IPS DF 4.7 (cell line): ENCODE results near the gene CERS1.

ENCODE experiments used
- DNase-seq: peaks from one replicate; pipeline ENCODE4 v3.0.0-alpha.2; 2013; ENCODE audit warnings: low spot score; ENCODE audit errors: extremely low read depth

The CERS1 gene, protein sequence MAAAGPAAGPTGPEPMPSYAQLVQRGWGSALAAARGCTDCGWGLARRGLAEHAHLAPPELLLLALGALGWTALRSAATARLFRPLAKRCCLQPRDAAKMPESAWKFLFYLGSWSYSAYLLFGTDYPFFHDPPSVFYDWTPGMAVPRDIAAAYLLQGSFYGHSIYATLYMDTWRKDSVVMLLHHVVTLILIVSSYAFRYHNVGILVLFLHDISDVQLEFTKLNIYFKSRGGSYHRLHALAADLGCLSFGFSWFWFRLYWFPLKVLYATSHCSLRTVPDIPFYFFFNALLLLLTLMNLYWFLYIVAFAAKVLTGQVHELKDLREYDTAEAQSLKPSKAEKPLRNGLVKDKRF

DNA sequence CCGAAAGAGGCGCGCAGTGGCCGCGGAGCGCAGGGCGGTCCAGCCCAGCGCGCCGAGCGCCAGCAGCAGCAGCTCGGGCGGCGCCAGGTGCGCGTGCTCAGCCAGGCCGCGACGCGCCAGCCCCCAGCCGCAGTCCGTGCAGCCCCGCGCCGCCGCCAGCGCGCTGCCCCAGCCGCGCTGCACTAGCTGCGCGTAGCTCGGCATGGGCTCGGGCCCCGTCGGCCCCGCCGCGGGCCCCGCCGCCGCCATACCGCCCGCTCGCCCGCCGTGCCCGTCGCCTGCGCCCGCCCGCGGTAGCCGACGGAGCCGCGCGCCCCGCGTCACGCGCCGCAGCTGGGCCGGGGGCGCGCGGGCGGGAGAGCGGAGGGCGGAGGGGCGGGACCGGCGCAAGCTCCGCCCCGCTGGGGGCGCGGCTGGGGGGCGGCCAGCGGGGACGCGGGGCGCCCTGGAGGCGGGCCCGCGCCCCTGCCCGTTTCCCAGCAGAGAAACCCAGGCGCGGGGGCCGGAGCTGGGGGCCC is at the start of gene CERS1:
Gene CERS1, minus strand, starts transcription at position 335 of the 518 bp plus-strand sequence. Its CDS starts 86 bp downstream, at position 249.
- no peak for DNase-seq

DNA sequence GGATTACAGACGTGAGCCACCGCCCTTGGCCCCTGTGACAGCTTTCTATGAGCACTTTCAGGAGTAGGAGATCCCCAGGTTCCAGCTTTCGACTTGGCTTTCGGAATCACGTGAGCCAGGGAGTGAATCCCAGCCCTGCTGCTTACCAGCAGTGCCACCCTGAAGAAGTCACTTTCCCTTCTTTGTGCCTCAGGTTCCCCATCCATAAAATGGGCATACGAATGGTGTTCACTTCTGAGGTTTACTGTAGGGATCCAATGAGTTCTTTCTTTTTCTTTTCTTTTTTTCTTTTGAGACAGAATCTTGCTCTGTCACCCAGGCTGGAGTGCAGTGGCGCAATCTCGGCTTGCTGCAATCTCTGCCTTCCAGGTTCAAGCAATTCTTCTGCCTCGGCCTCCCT is 49.3 kb upstream of the CERS1 start:
- DNase-seq = no peak

DNA sequence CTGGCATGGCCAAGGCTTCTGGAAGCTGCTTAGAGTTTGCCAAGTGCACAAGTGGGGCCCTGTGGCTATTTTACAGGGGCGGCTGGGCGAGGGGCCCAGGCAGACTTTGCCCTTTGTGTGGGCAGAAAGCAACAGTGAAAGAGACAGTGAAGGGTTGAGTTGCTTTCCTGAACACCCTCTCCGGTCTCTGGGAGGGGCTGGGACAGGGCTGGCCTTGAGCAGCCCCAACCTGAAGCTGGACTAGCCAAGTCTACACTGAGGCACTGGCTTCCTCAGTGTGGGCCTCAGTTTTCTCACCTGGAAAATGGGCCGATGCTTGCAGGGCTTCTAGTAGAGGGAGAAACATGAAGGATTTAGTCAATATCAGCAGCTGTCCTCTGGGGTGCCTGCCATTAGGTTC is 47.5 kb upstream of the CERS1 start:
- no peak for DNase-seq

DNA sequence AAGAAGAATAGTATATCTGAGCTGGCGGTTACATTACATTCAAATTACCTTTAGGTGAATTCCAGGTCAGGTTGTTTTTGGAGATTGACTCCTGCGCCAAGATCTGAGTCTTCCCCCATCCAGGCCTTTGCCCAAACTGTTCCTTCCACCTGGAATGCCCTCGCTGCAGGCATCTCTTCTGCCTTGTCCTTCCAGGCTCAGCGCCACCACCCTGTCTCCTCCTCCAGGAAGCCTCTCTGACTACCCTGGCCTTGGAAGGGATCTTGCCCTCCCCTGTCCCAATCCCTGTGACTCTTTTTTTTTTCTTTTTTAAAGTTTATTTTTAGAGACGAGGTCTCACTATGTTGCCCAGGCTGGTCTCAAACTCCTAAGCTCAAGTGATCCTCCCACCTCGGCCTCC is 46.7 kb upstream of the CERS1 start:
- no peak for DNase-seq

DNA sequence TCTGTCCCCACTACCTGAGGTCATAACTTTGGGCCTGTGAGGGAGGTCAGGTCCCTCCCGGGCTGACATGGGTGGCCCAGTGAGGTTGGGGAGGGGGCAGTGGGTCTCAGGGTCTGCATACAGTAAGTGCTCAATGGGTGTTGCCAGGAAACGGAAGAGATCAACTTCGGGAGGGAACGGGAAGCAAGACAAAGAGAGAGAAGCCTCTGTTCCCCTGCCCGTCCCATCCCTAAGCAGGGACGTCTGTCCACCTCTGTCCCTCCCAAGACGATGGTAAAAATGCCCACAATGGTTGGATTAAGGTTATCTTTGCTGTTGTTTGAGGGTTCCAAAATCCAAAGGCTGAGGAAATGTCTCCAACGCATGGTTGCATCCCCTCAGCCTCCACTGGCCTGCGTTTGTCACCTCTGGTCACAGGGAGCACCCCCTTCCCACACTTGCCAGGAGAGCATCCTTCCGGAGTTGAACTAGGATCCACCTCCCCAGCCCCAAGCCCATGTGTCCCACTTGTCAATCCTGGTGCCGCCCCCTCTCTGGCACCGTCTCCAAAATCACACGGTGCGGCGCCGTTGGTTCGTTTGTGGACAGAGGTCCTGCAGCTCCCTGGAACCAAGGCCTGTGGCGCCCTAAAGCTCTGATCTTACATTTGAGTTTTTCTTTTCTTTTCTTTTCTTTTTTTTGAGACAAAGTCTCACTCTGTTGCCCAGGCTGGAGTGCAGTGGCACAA is 45.8 kb upstream of the CERS1 start:
- DNase-seq = no peak

DNA sequence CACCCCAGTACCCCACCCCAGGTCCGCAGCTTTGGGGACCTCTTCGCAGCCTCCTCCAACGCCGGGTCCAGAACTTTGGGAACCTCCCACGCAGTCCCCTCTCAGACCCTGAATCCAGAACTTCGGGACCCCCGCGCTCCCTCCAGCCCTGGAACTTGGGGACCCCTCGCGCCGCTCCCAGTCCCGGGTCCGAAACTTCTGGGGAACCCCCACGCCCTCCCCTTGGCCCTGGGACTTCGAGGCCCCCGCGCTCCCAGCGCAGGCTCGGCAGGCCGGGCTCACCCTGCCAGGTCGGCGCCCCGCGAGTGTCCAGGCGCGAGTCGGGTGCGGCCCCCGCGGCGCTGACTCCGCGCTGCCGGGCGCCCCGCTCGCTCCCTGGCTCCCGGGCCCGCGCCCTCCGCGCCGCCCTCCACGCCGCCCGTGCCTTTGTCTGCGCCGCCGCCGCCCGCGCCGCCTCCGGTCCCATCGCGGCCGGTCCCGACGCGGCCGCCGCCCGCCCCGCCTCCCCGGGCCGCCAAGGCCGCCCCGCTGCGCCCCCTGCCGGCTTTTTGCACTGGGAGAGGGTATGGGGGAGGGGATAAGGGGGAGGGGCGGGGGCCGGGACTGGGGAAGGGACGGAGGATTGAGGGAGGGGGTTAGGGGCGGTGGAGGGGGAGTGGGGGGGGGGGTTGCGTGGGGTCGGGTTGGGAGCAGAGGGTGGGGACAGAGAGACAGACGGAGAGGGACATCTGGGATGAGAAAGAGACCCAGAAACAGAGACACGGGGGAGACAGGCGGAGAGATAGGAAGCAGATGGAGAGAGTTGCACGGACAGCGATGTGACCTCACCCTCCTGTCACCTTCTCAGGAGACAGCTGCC is 45.0 kb upstream of the CERS1 start, which contains the start of gene HOMER3:
Gene HOMER3, minus strand, starts transcription at position 449 of the 859 bp plus-strand sequence. CDS start 2,235 bp downstream, outside the sequence.
- no peak for DNase-seq

DNA sequence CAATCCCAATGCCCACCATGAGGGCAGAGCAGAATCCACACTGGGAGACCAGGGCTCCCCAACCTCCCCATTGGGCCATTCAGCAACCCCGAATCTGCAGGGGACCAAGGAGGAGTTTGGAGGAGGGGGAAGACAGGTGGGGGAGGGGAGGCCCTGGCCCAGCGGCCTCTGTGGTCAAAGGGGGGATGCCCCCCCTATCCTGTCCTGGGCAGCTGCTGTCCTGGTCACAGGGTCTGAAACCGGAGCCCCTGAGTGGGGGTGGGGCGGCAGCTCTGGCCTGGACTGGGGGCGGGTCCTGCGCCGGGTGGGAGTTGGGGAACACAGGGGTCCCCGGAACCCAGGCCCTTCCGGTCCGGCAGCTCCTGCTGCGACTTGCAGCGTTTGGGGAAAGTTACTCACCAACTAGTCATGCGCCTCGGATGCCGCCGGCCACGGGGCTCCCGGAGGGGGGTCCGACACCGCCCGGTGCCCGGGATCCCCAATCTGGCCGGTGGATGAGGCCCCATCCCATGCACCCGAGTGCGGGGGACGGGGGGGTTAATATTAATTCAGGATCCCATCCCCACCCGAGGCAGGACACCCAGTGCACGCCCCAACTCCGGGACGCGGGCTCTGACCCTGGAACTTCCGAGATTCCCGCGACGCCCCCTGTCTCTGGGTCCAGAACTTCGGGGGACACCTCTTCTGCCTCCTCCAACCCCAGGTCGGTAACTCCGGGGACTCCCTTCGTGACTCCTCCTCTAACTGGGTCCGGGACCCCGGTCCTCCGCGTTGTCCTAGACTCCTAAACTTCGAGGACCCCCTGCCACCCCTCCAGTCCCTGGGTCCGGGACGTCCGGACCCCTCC is 44.2 kb upstream of the CERS1 start:
- no peak for DNase-seq

DNA sequence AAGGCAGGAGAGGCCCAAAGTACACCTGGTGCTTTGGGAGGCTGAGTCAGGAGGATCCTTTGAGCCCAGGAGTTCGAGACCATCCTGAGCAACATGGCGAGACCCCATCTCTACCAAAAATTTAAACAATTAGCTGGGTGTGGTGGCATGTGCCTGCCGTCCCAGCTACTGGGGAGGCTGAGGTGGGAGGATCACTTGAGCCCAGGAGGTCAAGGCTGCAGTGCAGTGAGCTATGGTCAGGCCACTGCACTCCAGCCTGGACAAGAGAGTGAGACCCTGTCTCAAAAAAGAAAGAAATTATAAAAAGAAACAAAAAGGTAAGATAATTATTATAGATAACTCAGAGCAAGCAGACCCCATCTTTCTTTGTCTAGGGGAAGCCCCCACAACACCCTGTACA is 43.2 kb upstream of the CERS1 start:
- no peak for DNase-seq

DNA sequence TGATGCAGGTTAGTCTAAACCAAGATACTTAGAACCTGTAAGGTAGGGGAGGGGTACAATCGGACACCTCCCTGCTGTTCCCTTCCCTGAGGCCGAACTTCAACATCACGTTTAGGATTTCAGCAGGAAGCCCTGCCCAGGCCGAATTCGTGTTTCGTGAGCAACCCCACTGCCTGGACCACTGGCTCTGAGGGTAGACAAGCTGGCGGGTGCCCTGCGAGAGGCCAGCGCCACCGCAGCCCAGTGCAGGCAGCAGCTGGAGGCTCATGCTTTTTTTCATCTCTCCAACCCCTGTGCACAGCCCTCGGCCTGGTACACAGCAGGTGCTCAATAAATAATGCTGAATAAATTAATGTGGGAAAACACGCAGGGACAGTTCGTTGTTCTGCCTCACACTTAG is 37.3 kb upstream of the CERS1 start:
- no peak for DNase-seq

DNA sequence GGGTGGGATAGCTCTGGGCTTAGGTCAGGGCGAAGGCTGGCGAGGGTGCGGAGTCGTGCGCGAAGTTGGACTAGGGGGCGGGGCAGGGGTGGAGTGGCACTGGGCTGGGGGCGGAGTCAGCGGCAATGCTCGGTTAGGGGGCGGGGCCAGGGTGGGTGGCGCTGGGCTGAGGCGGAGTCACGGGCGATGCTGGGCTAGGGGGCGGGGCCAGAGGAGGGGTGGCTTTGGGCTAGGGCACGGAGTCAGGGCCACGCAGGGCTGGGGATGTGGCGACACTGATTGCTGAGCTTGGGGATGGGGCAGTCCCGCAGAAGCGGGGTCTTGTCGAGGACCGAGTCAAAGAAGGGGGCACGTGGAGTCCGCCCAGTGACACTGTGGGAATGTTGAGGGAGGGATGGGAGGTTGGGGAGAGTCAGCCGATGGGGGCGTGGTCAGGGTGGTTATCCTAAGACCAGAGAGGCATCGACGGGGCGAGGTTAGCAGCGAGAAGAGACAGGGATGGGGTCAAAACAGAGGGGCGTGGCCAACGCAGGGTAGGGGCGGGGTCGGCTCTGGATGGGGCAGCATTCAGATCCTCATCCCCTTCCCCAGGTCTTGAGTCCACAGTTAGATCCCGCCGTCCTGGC is 36.4 kb upstream of the CERS1 start:
- peak; percentile 79 for DNase-seq

DNA sequence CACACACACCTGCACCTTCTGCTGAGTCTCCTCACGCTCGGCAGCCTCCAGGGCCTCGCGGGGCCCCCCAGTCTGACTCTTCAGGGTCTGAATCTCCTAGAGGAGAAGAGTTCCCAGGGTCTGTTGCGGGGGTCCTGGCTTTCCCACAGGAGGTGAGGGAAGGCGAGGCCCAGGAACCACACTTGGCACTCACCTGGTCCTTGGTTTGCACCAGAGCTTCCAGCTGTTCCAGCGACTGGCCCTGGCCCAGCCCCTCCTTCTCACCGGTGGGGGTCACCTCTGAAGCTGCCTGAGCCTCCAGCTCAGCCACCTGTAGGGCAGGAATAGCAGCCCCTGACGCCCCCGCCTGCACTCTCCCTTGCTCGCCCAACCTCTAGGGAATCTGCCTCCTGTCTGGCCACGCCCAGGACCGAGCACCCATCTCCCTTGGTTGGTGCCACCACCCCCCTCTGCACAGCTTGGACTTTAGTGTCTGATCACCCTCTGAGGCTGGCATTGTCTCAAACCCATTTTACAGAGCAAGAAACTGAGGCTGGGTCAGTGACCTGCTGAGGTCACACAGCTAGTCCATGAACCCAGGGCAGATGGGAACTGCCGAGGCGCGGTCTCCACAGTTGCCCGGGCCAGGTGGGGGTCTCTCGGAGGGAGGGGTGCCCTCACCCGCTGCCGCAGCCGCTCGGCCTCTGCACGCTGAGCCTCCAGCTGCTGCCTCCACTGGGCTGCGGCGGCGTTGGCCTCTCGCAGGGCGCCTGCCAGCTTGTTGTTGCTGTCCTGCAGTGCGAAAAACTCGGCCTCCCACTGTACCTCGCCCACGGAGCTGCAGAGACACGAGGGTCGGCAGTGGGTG is 35.6 kb upstream of the CERS1 start:
- DNase-seq = no peak

DNA sequence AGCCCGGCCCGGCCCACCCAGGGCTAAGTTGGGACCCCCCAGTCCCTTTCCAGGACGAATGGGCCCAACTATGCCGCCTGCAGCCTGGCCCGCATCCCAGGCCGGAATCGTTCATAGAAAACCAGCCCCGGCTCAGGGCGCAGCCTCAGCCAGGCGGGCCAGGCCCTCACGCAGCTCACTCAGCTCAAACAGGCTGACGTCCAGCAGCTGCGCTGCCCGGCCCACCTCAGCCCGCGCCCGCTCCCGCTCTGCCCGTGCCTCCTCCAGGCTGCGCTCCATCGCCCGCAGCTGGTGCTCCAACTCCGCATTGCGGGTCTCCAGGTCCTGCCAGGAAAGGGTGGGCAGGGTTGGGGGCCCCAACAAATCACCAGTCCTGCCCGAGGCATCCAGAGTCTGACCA is 33.4 kb upstream of the CERS1 start:
- no peak for DNase-seq

DNA sequence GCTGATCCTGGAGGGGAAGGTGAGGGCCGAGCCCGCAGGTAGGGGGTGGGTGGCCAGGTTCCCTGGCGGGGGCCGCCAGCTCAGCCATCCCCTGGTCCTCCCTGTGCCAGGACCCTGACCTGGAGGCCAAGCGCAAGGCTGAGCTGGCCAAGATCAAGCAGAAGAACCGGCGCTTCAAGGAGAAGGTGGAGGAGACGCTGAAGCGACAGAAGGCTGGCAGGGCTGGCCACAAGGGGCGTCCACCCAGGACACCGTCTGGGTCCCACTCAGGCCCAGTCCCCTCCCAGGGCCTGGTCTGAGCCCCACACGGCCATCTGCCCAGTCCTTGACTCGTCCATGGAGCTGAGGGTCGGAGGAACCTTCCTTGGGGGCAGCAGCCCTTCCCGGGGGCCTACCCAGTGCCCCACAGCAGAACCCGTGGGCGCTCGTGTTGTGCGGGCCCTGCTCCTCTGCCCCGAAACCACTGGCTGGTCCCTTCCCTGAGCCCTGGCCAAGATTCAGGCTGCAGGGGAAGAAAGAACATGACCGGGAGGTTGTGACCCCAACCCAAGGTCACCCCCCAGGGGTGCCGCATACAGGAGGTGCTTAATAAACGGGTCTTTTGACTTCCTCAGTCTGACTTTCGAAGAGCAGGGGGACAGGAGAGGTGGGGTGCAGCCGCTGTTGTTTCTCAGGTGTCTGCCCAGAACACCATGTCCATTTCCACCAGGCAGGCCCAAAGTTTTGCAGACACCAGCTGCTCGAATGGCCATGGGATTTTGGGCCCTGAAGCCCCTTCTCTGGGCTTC is 32.3 kb upstream of the CERS1 start:
- no peak for DNase-seq

DNA sequence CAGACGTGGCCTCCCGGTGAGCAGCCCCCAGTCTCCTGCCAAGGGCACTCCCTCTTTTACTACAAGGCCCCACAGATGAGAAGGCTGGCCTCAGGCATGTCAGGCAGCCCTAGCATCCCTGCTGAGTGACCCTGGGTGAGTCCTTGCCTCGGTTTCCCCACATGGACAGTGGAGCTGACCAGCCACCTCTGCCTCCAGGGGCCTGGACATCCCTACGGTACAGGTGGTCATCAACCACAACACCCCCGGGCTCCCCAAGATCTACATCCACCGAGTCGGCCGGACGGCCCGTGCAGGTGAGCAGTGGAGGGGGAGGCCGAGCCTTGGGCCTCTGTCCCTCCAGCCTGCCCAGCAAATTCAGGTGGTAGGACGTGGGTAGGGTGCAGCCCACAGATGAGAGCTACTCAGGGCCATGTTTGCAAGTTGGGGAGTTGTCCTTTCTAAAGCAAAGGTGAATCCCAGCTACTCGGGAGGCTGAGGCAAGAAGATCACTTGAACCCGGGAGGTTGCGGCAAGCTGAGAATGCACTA is 28.8 kb upstream of the CERS1 start:
- no peak for DNase-seq

DNA sequence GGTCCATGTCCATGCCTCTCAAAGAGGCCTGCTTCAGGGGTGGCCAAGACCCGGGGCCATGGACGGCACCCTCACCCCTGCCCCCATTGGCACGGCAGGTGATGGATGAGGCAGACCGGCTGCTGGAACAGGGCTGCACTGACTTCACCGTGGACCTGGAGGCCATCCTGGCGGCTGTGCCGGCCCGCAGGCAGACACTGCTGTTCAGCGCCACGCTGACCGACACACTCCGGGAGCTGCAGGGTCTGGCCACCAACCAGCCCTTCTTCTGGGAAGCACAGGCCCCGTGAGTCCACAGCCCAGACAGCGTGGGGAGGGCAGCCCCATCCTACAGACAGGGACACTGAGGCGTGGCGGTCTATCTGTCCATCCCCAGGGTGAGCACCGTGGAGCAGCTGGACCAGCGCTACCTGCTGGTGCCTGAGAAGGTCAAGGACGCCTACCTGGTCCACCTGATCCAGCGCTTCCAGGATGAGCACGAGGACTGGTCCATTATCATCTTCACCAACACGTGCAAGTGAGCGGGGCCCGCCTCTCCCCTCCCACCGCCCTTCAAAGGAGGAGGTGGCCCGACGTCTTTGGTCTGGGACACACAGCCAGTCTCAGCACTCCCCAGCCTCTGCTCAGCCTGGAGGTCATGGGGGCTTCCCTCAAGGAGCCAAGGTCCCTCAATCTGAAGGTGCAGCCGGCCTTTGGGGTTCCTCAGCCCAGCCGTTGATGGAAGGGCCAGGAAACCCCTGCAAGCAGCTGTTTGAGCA is 26.4 kb upstream of the CERS1 start:
- no peak for DNase-seq

DNA sequence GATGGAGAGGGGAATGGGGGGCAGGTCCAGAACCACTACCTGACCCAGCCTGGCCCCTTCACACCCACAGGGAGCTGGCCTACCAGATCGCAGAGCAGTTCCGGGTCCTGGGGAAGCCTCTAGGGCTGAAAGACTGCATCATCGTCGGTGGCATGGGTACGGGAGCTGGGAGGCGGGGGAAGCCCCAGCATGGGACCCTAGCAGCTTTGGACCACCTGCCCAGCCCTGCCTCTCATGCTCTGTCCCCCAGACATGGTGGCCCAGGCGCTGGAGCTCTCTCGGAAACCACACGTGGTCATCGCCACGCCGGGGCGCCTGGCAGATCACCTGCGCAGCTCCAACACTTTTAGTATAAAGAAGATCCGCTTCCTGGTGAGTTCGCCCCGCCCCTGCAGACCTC is 25.6 kb upstream of the CERS1 start:
- DNase-seq = no peak

DNA sequence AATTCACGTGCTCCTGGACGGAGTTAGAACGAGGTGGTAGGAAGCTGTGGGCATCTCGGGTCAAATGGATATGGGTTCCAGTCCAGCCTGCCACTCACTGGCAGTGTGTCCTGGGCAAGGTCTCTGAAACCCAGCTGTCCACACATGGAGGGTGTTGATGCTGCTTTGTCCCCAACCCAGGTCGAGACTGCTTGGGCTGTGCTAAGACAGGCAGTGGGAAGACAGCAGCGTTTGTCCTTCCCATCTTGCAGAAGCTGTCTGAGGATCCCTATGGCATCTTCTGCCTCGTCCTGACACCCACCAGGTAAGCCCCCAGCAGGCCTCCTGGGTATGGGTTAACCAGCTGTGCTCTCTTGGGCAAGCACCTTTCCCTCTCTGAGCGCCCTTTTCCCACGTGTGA is 24.4 kb upstream of the CERS1 start:
- DNase-seq = no peak

DNA sequence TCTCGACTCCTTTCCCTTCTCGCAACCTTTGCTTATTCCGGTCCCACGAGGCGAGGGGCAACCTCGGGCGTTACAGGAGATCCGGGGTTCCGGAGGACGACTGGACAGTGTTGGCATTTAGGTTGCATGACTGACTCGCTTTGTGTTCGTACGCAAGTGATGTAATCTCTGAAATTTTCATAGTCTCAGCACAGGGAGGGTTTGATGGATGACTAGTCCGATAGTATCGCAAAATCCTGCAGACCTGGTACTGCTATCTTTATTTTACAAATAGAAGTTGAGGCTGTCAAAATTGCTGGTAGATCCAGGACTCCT is 23.9 kb upstream of the CERS1 start:
- no peak for DNase-seq
